ENCODE data around the gene NR3C2. TPM values are rescaled to one million over a fixed set of nuclear protein-coding genes. Genes with fewer than 3 reads are reported as not detected.

Gene NR3C2
- total RNA-seq, 1 donor from 2014 or later, result 25.9 TPM

DNA sequence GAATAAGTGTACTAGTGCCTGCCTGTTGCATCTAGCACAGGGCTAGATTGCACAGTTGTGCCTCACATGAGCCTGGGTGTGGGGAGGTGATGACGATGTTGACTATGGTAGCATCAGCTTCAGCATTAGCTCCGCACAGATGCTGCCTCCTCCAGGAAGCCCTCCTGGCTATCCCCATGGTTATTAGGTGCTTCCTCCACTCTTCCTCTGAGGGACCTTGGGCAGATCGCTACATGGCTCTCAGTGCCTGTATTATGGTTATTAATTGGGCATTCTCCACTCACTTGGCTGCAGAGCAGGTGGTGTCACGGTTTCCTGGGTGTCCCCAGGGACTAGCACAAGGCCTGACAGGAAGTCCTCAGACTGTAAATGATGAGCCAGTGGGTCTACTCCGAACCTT lies 384.7 kb downstream of the NR3C2 start:
- DNase-seq, result no peak
- peaks cover 20% of the 10 kb centered on the region for H3K4me1 ChIP-seq
- intact Hi-C loops (cut with DNase I), result no loop called here

DNA sequence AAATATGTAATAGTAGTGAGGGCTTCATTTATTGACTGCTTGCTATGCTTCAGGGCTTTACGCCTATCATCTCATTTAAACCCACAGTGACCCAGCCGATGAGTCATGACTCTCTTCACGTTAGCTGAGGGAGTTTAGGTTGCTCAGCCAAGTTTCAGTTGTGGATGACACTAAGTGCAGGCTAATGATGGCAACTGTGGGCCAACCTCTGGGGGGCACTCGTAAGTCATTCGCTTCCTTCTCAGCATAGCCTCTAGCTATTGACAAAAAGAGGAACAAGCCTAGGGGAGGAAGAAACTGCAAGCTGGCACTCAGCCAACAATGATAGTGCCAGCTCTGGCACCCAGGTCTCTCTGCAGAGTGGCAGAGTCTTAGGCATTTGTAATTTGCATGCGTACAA lies 385.3 kb downstream of the NR3C2 start:
- DNase-seq, result peak; percentile 74
- intact Hi-C loops (cut with DNase I), result no loop called here
- no peak overlapping the region for H3K4me3 ChIP-seq
- peaks cover 20% of the 10 kb centered on the region for H3K4me1 ChIP-seq
- TF ChIP-seq, protein P1, sequence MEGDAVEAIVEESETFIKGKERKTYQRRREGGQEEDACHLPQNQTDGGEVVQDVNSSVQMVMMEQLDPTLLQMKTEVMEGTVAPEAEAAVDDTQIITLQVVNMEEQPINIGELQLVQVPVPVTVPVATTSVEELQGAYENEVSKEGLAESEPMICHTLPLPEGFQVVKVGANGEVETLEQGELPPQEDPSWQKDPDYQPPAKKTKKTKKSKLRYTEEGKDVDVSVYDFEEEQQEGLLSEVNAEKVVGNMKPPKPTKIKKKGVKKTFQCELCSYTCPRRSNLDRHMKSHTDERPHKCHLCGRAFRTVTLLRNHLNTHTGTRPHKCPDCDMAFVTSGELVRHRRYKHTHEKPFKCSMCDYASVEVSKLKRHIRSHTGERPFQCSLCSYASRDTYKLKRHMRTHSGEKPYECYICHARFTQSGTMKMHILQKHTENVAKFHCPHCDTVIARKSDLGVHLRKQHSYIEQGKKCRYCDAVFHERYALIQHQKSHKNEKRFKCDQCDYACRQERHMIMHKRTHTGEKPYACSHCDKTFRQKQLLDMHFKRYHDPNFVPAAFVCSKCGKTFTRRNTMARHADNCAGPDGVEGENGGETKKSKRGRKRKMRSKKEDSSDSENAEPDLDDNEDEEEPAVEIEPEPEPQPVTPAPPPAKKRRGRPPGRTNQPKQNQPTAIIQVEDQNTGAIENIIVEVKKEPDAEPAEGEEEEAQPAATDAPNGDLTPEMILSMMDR (IDR thresholded peaks at IDR 0.05), result peak; percentile 37
- H3K27ac ChIP-seq, result no peak overlapping the region
- no peaks in the 10 kb centered on the region for H3K36me3 ChIP-seq
- no peaks in the 10 kb centered on the region for H3K9me3 ChIP-seq
- ATAC-seq, result peak; percentile 86
- H3K27me3 ChIP-seq, result no peaks in the 10 kb centered on the region

More for the DNA sequence above, 384.7 kb downstream of the NR3C2 start:
- no peak for ATAC-seq
- TF ChIP-seq, protein P1 (IDR thresholded peaks at IDR 0.05), result no peak
- H3K4me3 ChIP-seq, result no peak overlapping the region
- H3K27me3 ChIP-seq, result no peaks in the 10 kb centered on the region
- H3K27ac ChIP-seq, result no peak overlapping the region
- H3K9me3 ChIP-seq, result no peaks in the 10 kb centered on the region
- no peaks in the 10 kb centered on the region for H3K36me3 ChIP-seq

DNA sequence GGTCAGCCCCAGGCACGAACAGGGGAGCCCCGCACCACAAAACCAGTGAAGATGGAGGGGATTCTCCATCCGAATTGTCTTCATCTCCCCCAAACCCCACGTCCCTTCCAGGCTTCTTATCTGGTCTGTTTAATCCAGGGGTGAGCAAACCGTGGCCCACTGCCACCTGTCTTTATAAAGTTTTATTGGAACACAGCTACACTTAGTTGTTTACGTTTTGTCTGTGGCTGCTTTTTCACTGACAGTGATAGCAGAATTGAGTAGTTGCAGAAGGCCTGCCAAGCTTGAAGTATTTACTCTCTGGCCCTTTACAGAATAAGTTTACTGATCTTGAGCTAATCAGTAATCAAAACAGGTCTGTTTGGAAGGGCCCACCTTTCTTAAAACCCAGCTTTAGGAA lies 386.4 kb downstream of the NR3C2 start:
- no peak overlapping the region for H3K4me3 ChIP-seq
- TF ChIP-seq, protein P1 (IDR thresholded peaks at IDR 0.05), result no peak
- intact Hi-C loops (cut with DNase I), result no loop called here
- H3K27ac ChIP-seq, result no peak overlapping the region
- H3K9me3 ChIP-seq, result no peaks in the 10 kb centered on the region
- no peaks in the 10 kb centered on the region for H3K27me3 ChIP-seq
- ATAC-seq (no peak), DNase-seq (no peak)
- peaks cover 16% of the 10 kb centered on the region for H3K4me1 ChIP-seq
- no peaks in the 10 kb centered on the region for H3K36me3 ChIP-seq

DNA sequence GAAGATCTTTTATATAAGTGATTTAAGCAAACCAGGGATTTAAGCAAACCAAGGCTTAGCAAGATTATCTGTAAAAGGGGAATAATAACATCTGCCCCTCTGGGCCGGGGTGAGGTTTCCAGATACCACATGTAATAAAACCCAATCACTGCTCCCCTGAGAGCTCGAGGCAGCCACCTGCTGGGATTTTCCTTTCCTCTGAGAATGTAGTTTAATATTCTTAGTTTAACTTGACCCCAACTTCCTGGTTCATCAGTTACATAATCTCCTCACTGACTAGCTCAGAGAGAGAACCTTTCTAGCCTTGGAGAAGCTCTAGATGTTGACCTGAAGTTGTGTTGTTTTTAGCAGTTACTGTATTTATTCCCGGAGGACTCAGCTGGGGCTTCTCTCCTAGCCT lies 387.9 kb downstream of the NR3C2 start:
- peak; percentile 50 for ATAC-seq
- peaks cover 11% of the 10 kb centered on the region for H3K4me1 ChIP-seq
- no peak overlapping the region for H3K27ac ChIP-seq
- H3K9me3 ChIP-seq, result no peaks in the 10 kb centered on the region
- TF ChIP-seq, protein P1 (IDR thresholded peaks at IDR 0.05), result no peak
- DNase-seq, result no peak
- no peaks in the 10 kb centered on the region for H3K27me3 ChIP-seq
- H3K4me3 ChIP-seq, result no peak overlapping the region
- no peaks in the 10 kb centered on the region for H3K36me3 ChIP-seq
- intact Hi-C loops (cut with DNase I), result no loop called here

DNA sequence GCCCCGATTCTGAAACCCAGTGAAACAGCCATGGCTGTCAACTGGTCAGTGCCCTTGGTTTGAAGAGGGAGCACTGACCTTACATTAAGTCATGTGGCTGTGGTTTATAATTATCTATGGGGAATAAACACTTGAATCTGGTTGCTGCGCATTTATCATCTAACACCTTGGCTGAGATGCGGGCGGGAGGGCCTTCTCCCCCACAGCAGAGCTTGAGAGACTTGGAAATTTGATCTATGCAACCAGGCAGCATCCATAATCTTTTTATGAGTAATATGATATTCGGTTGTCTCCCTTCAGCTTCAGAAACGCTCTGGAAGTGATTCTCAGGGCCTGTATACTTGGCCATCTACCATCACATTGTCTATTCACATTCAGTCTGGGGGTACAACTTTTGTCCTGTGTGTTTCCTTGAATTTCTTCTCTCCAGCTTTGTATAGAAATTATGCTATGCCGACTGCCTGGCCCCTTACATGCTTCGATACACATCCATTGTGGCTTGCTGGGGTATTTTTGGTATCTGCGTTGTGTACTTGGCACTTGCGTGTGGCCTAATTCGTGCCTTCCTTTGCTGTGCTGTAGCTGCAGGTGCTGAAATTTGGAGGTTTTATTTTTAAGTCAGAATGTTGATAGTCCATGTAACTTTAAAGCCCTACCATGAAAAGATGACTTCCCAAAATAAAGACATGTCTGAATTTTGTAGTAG lies 388.8 kb downstream of the NR3C2 start:
- TF ChIP-seq, protein P1 (IDR thresholded peaks at IDR 0.05), result no peak
- DNase-seq, result no peak
- Histone ChIP-seq H3K9me3 (no peaks in the 10 kb centered on the region), H3K4me1 (peaks cover 7% of the 10 kb centered on the region), H3K36me3 (no peaks in the 10 kb centered on the region), H3K27ac (no peak overlapping the region), H3K4me3 (no peak overlapping the region), H3K27me3 (no peaks in the 10 kb centered on the region)
- intact Hi-C loops (cut with DNase I), result no loop called here
- no peak for ATAC-seq
